Caco-2 (cell line): Measurements from ENCODE around the gene PFN4. TPM values are rescaled to one million over a fixed set of nuclear protein-coding genes. Genes with fewer than 3 reads are reported as not detected.

Experiments
- BruUV-seq: library from RNA; stranded (reverse); fragments of 400-500 nt; replicated peaks from 2 replicates; lab custom pipeline; 2021; lab: Mats Ljungman, UMichigan
- CTCF ChIA-PET: fragments of 300-600 bp; sonication (Branson Sonifier 250); formaldehyde crosslinking; loops from one replicate; lab custom pipeline; 2022; ENCODE audit warnings: antibody characterized with exemption; lab: Charles Lee
- POLR2A ChIA-PET: fragments of 300-600 bp; sonication (Branson Sonifier 250); formaldehyde crosslinking; loops from one replicate; lab custom pipeline; 2022; ENCODE audit warnings: antibody characterized with exemption; lab: Charles Lee
- DNase-seq, 2 experiments: peaks; one replicate each; pipeline versions ENCODE4 v3.0.0 to v3.0.0-alpha.2; 2020 to 2022
- H3K27me3 ChIP-seq: replicated peaks from 2 replicates; pipeline ENCODE4 v1.6.0; 2011; ENCODE audit warnings: low read length; ENCODE audit not compliant: control insufficient read depth, insufficient read depth
- H3K36me3 ChIP-seq: 2 replicates; pipeline ENCODE4 v1.5.1; 2011; ENCODE audit warnings: low read length; ENCODE audit not compliant: control insufficient read depth, insufficient read depth
- H3K4me1 ChIP-seq: fragments of 250-450 bp; sonication (Bioruptor Pico); 2 replicates; pipeline ENCODE4 v1.5.1; 2020; ENCODE audit warnings: mild to moderate bottlenecking
- H3K4me3 ChIP-seq: 2 replicates; pipeline ENCODE4 v1.5.1; 2011; ENCODE audit warnings: low read depth, mild to moderate bottlenecking, control low read depth, low read length
- H3K9me3 ChIP-seq: fragments of 250-450 bp; sonication (Bioruptor Pico); 2 replicates; pipeline ENCODE4 v1.5.1; 2020; ENCODE audit warnings: mild to moderate bottlenecking, moderate library complexity
- H3K27ac Mint-ChIP-seq: one replicate; pipeline ENCODE4 v1.8.0; 2022; ENCODE audit warnings: mixed read lengths; ENCODE audit not compliant: unreplicated experiment
- H3K27me3 Mint-ChIP-seq: one replicate; pipeline ENCODE4 v1.8.0; 2022; ENCODE audit warnings: mixed read lengths; ENCODE audit not compliant: insufficient read depth, unreplicated experiment
- H3K36me3 Mint-ChIP-seq: one replicate; pipeline ENCODE4 v1.8.0; 2022; ENCODE audit warnings: mild to moderate bottlenecking, mixed read lengths; ENCODE audit not compliant: insufficient read depth, unreplicated experiment
- H3K4me1 Mint-ChIP-seq: one replicate; pipeline ENCODE4 v1.8.0; 2022; ENCODE audit warnings: low read depth, mixed read lengths; ENCODE audit not compliant: unreplicated experiment
- H3K4me3 Mint-ChIP-seq: one replicate; pipeline ENCODE4 v1.8.0; 2022; ENCODE audit warnings: mild to moderate bottlenecking, moderate library complexity, mixed read lengths; ENCODE audit not compliant: unreplicated experiment
- H3K9me3 Mint-ChIP-seq: one replicate; pipeline ENCODE4 v1.8.0; 2022; ENCODE audit warnings: mixed read lengths; ENCODE audit not compliant: unreplicated experiment
- CTCF ChIP-seq, 2 experiments: fragments of 200-600 bp in 1 of 2; IDR thresholded peaks; 1 replicate in 1 of 2; 2 replicates in 1 of 2; pipeline versions ENCODE4 v1.5.1 to v1.8.0; 2011 to 2022; ENCODE audit warnings: antibody characterized with exemption in 1 of 2, control low read depth in 1 of 2, inconsistent platforms in 1 of 2, low read depth in 1 of 2, low read length in 1 of 2, mild to moderate bottlenecking in 1 of 2, moderate library complexity in 1 of 2; ENCODE audit not compliant: insufficient read depth in 1 of 2, severe bottlenecking in 1 of 2, unreplicated experiment in 1 of 2
- intact Hi-C: fragments of 100-400 bp; cut with micrococcal nuclease; formaldehyde crosslinking; loops from one replicate; pipeline ENCODE4 v1.10.0; 2022; ENCODE audit not compliant: unreplicated experiment
- total RNA-seq: library from RNA; stranded (reverse); gene quantifications from 2 replicates; pipeline ENCODE4 v1.2.3, GENCODE V29; 2022

Gene PFN4
- total RNA-seq, 1 experiment from 2014 or later = 1.4 TPM

- no peaks in the 10 kb centered on the region for H3K9me3 ChIP-seq
- no TSS peak for BruUV-seq
- no peaks in the 10 kb centered on the region for H3K27me3 Mint-ChIP-seq
- no peaks in the 10 kb centered on the region for H3K27me3 ChIP-seq
- H3K27ac Mint-ChIP-seq = peak overlapping the region; percentile 96
- no peaks in the 10 kb centered on the region for H3K9me3 Mint-ChIP-seq
- peaks cover 2% of the 10 kb centered on the region; the same call in 1 of the 2 replicates for H3K36me3 ChIP-seq
- H3K4me3 Mint-ChIP-seq = peak overlapping the region; percentile 99
- ChIA-PET POLR2A (interaction anchor here (2.3 kb wide), 1 partner anchor 31 kb away, joined by 47 read pairs; the partner anchor contains the start of gene WDCP), CTCF (no interaction called here)
- H3K36me3 Mint-ChIP-seq = peaks cover 69% of the 10 kb centered on the region
- no peak for TF ChIP-seq CTCF (IDR thresholded peaks at IDR 0.05; ENCODE audit: insufficient read depth in 1 of 2, low read depth in 1 of 2, low read length in 1 of 2, severe bottlenecking in 1 of 2, unreplicated experiment in 1 of 2)
- H3K4me3 ChIP-seq = peak overlapping the region; percentile 72
- H3K4me1 ChIP-seq = peaks cover 20% of the 10 kb centered on the region
- H3K4me1 Mint-ChIP-seq = peaks cover 28% of the 10 kb centered on the region
- DNase-seq = peak; percentile 52 to 55
- intact Hi-C loops = loop anchor here (2.0 kb wide), 2 partner anchors 87 to 151 kb away; partner anchors contain the start of gene ATAD2B
Observed at GRCh38 chr2:24077879-24078278, 45.3 kb downstream of the PFN4 start.

GRCh38 chr2:24077535-24077877, 45.6 kb downstream of the PFN4 start:
- ChIA-PET CTCF (interaction anchor here (1.1 to 2.0 kb wide), 3 partner anchors 31 to 150 kb away, joined by 4 to 30 read pairs (median 11); partner anchors contain the start of genes ATAD2B and WDCP), POLR2A (interaction anchor here (1.2 to 2.3 kb wide), 2 partner anchors 30 to 153 kb away, joined by 5 to 47 read pairs; partner anchors contain the start of gene WDCP)
- TSS peak; percentile 76 for BruUV-seq
- TF ChIP-seq CTCF (IDR thresholded peaks at IDR 0.05; ENCODE audit: insufficient read depth in 1 of 2, low read depth in 1 of 2, low read length in 1 of 2, severe bottlenecking in 1 of 2, unreplicated experiment in 1 of 2) = no peak
- peaks cover 28% of the 10 kb centered on the region for H3K4me1 Mint-ChIP-seq
- Histone ChIP-seq H3K36me3 (peaks cover 2% of the 10 kb centered on the region), H3K27me3 (no peaks in the 10 kb centered on the region), H3K9me3 (no peaks in the 10 kb centered on the region), H3K4me3 (peak overlapping the region; percentile 72), H3K4me1 (peaks cover 17% of the 10 kb centered on the region)
- H3K36me3 Mint-ChIP-seq = peaks cover 71% of the 10 kb centered on the region
- peak overlapping the region; percentile 99 for H3K4me3 Mint-ChIP-seq
- H3K27me3 Mint-ChIP-seq = no peaks in the 10 kb centered on the region
- H3K9me3 Mint-ChIP-seq = no peaks in the 10 kb centered on the region
- DNase-seq = peak in 1 of 2 experiments; percentile 25
- intact Hi-C loops = loop anchor here (2.0 kb wide), 2 partner anchors 87 to 151 kb away; partner anchors contain the start of gene ATAD2B
- H3K27ac Mint-ChIP-seq = peak overlapping the region; percentile 96

DNA sequence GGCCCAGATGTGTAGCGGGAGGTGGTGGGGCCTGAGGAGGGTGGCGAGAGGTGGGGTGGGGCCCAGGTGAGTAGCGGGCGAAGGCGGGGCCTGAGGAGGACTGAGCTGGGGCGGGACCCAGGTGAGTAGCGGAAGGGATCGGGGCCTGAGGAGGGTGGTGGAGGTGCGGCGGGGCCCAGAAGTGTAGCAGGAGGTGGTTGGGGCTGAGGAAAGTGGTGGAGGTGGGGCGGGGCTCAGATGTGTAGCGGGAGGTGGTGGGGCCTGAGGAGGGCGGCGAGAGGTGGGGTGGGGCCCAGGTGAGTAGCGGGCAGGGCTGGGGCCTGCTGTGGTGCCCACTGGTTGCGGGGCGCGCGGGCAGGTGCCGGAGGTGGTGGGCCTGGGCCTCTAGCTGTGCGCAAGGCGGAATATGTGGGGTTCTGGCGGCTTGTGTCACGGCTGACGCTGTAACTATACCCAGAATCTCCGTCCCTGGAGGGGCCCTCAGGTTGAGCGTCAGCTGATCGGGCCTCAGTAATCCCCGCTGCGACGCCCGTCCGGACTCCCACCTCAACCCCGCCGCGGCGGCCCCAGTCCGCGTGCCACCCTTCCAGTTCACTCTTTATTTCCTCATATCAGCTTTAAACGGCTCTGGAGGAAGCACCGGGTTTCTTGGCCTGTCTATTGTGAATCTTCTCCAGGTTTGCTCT, 46.1 kb downstream of the PFN4 start:
- H3K4me3 Mint-ChIP-seq = peak overlapping the region; percentile 99
- intact Hi-C loops = loop anchor here (1.0 to 2.0 kb wide), 7 partner anchors 7 to 150 kb away; partner anchors contain the start of genes ATAD2B, FAM228B, PFN4 and TP53I3
- no peak for DNase-seq
- BruUV-seq = no TSS peak
- H3K36me3 Mint-ChIP-seq = peaks cover 71% of the 10 kb centered on the region
- peaks cover 17% of the 10 kb centered on the region for H3K4me1 ChIP-seq
- H3K4me1 Mint-ChIP-seq = peaks cover 23% of the 10 kb centered on the region
- peaks cover 2% of the 10 kb centered on the region for H3K36me3 ChIP-seq
- no peak for TF ChIP-seq CTCF (IDR thresholded peaks at IDR 0.05; ENCODE audit: insufficient read depth in 1 of 2, low read depth in 1 of 2, low read length in 1 of 2, severe bottlenecking in 1 of 2, unreplicated experiment in 1 of 2)
- H3K9me3 ChIP-seq = no peaks in the 10 kb centered on the region
- H3K9me3 Mint-ChIP-seq = no peaks in the 10 kb centered on the region
- H3K27me3 Mint-ChIP-seq = no peaks in the 10 kb centered on the region
- H3K27ac Mint-ChIP-seq = peak overlapping the region; percentile 96
- CTCF ChIA-PET = interaction anchor here (0.5 to 2.2 kb wide), 13 partner anchors 8 to 716 kb away, joined by 3 to 30 read pairs (median 5); partner anchors contain the start of genes ATAD2B, CENPO, FAM228B and FKBP1B
- POLR2A ChIA-PET = interaction anchor here (0.6 to 2.3 kb wide), 10 partner anchors 8 to 906 kb away, joined by 3 to 47 read pairs (median 6); partner anchors contain the start of genes ATAD2B, FAM228B, PFN4 and TP53I3
- H3K27me3 ChIP-seq = no peaks in the 10 kb centered on the region
- peak overlapping the region; percentile 72 for H3K4me3 ChIP-seq
